Loucy (cell line): ENCODE data around the gene FGR.

ENCODE experiments used
- EZH2phosphoT487 ChIP-seq: fragments of 200-600 bp; IDR thresholded peaks from 2 replicates; pipeline ENCODE4 v1.6.1; 2018; ENCODE audit warnings: antibody characterized with exemption, mild to moderate bottlenecking, moderate library complexity, borderline replicate concordance
- TF ChIP-seq, protein P1 (sequence below): fragments of 200-600 bp; sonication (generic); conservative IDR thresholded peaks from 2 replicates; pipeline ENCODE4 v1.5.1; 2014; ENCODE audit warnings: mild to moderate bottlenecking, antibody characterized with exemption, low read length

DNA sequence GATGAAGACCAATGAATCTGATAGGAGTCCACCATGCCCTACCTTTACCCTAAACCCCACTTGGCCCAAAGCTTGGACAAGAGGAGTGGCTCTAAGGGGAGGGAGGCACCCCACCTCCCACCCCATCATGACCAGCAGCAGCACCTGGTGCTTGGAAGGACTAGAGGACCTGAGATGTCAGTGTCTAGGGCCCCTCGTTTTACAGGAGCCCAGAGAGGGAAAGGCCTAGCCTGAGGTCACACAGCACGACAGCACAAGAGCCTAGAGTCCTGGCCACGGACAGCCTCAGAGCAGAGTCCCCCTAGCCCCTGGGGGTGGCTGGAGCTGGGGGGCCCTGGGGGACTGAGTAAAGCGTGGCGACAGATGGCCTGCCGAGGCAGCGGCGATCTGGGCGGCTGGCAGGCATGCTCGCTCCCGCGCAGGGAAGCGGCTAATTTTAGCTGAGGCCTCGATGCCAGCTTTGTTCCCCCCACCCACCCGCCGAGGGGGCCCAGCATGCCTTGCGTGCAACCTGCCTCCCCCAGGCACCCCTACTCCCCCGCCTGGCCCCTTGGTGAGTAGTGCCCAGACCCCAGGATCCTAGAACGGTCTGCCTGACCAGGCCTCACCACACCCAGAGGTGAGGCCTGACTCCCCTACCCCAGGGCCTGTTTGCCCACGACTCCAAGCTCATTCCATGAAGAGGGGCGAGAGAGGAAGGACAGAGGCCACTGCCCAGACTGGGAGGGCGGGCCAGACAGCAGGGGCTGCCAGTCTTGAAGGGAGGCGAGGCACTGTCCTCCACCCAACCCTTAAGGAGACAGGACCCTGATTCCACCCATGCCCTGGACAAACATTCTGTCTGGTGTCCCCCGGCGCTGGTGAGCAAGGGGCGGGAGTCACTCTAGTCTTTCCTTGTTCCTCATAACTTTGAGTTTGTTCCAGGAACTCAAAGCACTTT lies 70.0 kb downstream of the FGR start:
- TF ChIP-seq, protein P1, sequence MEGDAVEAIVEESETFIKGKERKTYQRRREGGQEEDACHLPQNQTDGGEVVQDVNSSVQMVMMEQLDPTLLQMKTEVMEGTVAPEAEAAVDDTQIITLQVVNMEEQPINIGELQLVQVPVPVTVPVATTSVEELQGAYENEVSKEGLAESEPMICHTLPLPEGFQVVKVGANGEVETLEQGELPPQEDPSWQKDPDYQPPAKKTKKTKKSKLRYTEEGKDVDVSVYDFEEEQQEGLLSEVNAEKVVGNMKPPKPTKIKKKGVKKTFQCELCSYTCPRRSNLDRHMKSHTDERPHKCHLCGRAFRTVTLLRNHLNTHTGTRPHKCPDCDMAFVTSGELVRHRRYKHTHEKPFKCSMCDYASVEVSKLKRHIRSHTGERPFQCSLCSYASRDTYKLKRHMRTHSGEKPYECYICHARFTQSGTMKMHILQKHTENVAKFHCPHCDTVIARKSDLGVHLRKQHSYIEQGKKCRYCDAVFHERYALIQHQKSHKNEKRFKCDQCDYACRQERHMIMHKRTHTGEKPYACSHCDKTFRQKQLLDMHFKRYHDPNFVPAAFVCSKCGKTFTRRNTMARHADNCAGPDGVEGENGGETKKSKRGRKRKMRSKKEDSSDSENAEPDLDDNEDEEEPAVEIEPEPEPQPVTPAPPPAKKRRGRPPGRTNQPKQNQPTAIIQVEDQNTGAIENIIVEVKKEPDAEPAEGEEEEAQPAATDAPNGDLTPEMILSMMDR, result no peak
- no peak for TF ChIP-seq EZH2phosphoT487
